Central memory CD8-positive, alpha-beta T cell (primary cell): ENCODE measurements around the gene IPPK.

Experiments used
- ATAC-seq: fragments of 150-1000 bp; cut with Tn5 transposase; replicated peaks from 2 replicates; pipeline ENCODE4 v1.10.0; 2022; ENCODE audit warnings: mild to moderate bottlenecking, moderate FRiP score, moderate number of reproducible peaks; ENCODE audit not compliant: poor library complexity, severe bottlenecking; ENCODE audit errors: extremely low read depth
- DNase-seq, 2 donors: peaks; one replicate each; pipeline ENCODE4 v3.0.0; 2021; ENCODE audit warnings: low spot score in 2 of 2
- H3K27ac Mint-ChIP-seq: one replicate; pipeline ENCODE4 v1.8.0; 2022; ENCODE audit warnings: low read depth, mild to moderate bottlenecking, moderate library complexity, mixed read lengths
- H3K27me3 Mint-ChIP-seq: one replicate; pipeline ENCODE4 v1.8.0; 2022; ENCODE audit warnings: mixed read lengths
- H3K36me3 Mint-ChIP-seq: one replicate; pipeline ENCODE4 v1.8.0; 2022; ENCODE audit warnings: mild to moderate bottlenecking, moderate library complexity, mixed read lengths; ENCODE audit not compliant: insufficient read depth
- H3K4me1 Mint-ChIP-seq: one replicate; pipeline ENCODE4 v1.8.0; 2022; ENCODE audit warnings: mixed read lengths
- H3K4me3 Mint-ChIP-seq: one replicate; pipeline ENCODE4 v1.8.0; 2022; ENCODE audit warnings: mild to moderate bottlenecking, moderate library complexity, mixed read lengths
- H3K9me3 Mint-ChIP-seq: one replicate; pipeline ENCODE4 v1.8.0; 2022; ENCODE audit warnings: mixed read lengths

The IPPK gene

GRCh38 chr9:92564982-92565381 lies 104.9 kb downstream of the IPPK start:
- no peaks in the 10 kb centered on the region for H3K36me3 Mint-ChIP-seq
- H3K9me3 Mint-ChIP-seq, result peaks cover 6% of the 10 kb centered on the region
- no peak overlapping the region for H3K27ac Mint-ChIP-seq
- H3K27me3 Mint-ChIP-seq, result no peaks in the 10 kb centered on the region
- no peak for DNase-seq
- no peak overlapping the region for H3K4me3 Mint-ChIP-seq
- no peaks in the 10 kb centered on the region for H3K4me1 Mint-ChIP-seq
- ATAC-seq, result no peak

- no peaks in the 10 kb centered on the region for H3K36me3 Mint-ChIP-seq
- DNase-seq (no peak), ATAC-seq (no peak)
- no peak overlapping the region for H3K4me3 Mint-ChIP-seq
- H3K9me3 Mint-ChIP-seq, result peaks cover 6% of the 10 kb centered on the region
- H3K27me3 Mint-ChIP-seq, result no peaks in the 10 kb centered on the region
- H3K4me1 Mint-ChIP-seq, result no peaks in the 10 kb centered on the region
- no peak overlapping the region for H3K27ac Mint-ChIP-seq
Observed at GRCh38 chr9:92564504-92564903, 105.4 kb downstream of the IPPK start.
